IPS DF 6.9 (cell line): ENCODE results near the gene GPR83.

Source experiments
- DNase-seq: peaks from one replicate; pipeline ENCODE4 v3.0.0-alpha.2; 2013; ENCODE audit warnings: low read depth, low spot score
- H3K27ac ChIP-seq: one replicate; pipeline ENCODE4 v1.5.1; 2013; ENCODE audit warnings: low read length, control low read depth
- H3K27me3 ChIP-seq: 2 replicates; pipeline ENCODE4 v1.6.1; 2013; ENCODE audit warnings: mild to moderate bottlenecking, low read length; ENCODE audit not compliant: control insufficient read depth, insufficient read depth
- H3K36me3 ChIP-seq: 2 replicates; pipeline ENCODE4 v1.6.1; 2013; ENCODE audit warnings: low read length; ENCODE audit not compliant: control insufficient read depth, insufficient read depth
- H3K4me1 ChIP-seq: 2 replicates; pipeline ENCODE4 v1.6.1; 2013; ENCODE audit warnings: low read length; ENCODE audit not compliant: control insufficient read depth, insufficient read depth
- H3K4me3 ChIP-seq: 2 replicates; pipeline ENCODE4 v1.5.1; 2013; ENCODE audit warnings: mild to moderate bottlenecking, low read length
- H3K9me3 ChIP-seq: 2 replicates; pipeline ENCODE4 v1.6.1; 2013; ENCODE audit warnings: low read length, inconsistent platforms; ENCODE audit not compliant: control insufficient read depth, insufficient read depth
- WGBS: extraction: QIAGEN DNeasy Blood & Tissue Kit; methylation state at CpG from one replicate; pipeline ENCODE4 v1.1.7; 2013; ENCODE audit warnings: mixed read lengths, missing lambda C conversion rate; ENCODE audit not compliant: insufficient read length, insufficient coverage; 5-methylcytosine and 5-hydroxymethylcytosine counted together

The GPR83 gene

DNA sequence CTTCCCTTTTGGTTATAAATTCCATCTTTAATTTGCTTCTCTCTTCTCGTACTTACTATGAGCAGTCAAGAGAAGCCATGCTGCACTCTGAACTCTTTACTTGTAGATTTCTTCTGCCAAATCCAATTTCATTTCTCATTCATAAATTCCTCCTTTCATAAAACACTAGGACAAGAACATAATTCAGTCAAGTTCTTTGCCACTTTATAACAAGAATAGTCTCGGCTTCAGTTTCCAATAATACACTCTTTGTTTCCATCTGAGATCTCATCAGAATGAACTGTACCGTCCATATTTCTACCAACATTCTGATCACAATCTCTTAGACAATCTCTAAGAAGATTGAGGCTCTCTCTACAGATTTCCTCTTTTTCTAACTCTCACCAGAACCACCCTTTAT, 71.7 kb downstream of the GPR83 start:
- Histone ChIP-seq H3K27me3 (no peaks in the 10 kb centered on the region), H3K9me3 (no peaks in the 10 kb centered on the region), H3K4me3 (no peak overlapping the region), H3K4me1 (no peaks in the 10 kb centered on the region), H3K27ac (no peak overlapping the region), H3K36me3 (no peaks in the 10 kb centered on the region)
- DNase-seq, result no peak
- no CpG with 5 or more reads among the region's 3 CpGs for WGBS

GRCh38 chr11:94328587-94329080, 72.6 kb downstream of the GPR83 start:
- H3K27ac ChIP-seq, result no peak overlapping the region
- H3K4me3 ChIP-seq, result no peak overlapping the region
- no peaks in the 10 kb centered on the region for H3K36me3 ChIP-seq
- H3K4me1 ChIP-seq, result no peaks in the 10 kb centered on the region
- WGBS, result no CpG with 5 or more reads among the region's 6 CpGs
- H3K9me3 ChIP-seq, result no peaks in the 10 kb centered on the region
- DNase-seq, result no peak
- H3K27me3 ChIP-seq, result no peaks in the 10 kb centered on the region
